ENCODE measurements around the gene NFE2L3.
A peak's percentile ranks its signal among the peaks of the same experiment; 100 is the strongest.

Gene NFE2L3

DNA sequence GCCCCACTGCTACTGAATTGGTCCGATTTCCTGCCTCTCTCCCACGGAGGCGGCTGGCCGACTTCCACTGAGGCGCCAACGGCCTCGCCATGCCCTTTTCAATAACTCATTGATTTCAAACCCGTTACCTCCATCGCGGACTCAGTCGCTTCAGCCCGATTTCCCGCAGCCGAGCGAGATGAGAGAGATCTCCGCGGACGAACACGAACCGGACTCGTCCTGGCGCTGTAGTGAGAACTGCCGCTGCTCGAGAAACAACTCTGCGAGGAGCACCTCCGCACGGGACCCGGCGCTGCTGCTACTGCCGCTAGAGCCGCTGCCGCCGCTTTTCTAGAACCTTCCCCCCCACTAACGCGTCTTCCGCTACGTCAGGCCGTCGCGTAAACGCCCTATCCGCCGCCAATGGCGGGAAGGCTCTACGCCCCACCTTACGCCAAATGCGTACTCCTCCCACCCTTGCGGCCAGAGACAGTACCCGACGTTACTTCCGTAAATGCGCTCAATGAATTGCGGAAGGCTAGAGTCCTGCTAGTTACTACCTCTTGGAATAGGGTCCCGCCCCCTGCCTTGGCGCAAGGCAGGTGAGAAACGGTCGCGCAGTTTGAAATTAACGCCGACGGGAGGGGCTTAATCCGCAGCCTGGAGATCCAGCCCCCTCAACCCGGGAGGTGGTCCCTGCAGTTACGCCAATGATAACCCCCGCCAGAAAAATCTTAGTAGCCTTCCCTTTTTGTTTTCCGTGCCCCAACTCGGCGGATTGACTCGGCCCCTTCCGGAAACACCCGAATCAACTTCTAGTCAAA, 48.6 kb downstream of the NFE2L3 start, which contains the start of gene HNRNPA2B1:
Gene HNRNPA2B1 (minus strand): TSS at position 303 of the 803 bp plus-strand sequence. CDS start 169 bp downstream, at position 134.
- peak; percentile 99 for DNase-seq

GRCh38 chr7:26201247-26202018, 49.4 kb downstream of the NFE2L3 start, which contains the start of gene CBX3:
TSS of gene CBX3 (plus strand) at chr7:26201745. CDS start at chr7:26202999, 1,254 bp downstream.
- peak; percentile 93 for DNase-seq

GRCh38 chr7:26202019-26202990, 50.3 kb downstream of the NFE2L3 start:
- peak; percentile 59 for DNase-seq

DNA sequence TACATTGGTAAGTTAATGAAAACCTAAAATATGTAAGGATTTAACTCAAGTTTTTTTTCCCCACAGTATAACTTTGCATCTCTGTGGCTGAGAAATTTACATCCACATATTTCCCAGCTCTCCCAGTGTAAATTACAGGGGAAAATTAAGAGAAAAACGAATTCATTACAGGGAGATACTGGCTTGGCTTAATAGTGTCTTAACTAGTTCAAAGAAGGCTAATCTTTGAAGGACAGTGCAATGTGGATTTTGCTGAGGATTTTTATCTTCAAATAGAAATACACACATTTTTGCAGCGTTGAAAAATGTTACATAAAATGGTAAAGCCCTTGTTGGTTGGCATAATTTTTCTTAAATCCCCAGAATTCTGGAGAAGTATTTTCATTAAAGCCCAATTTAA, 51.0 kb downstream of the NFE2L3 start:
- no peak for DNase-seq

- DNase-seq, result no peak
Measured at GRCh38 chr7:26208040-26208439, 56.0 kb downstream of the NFE2L3 start.

DNA sequence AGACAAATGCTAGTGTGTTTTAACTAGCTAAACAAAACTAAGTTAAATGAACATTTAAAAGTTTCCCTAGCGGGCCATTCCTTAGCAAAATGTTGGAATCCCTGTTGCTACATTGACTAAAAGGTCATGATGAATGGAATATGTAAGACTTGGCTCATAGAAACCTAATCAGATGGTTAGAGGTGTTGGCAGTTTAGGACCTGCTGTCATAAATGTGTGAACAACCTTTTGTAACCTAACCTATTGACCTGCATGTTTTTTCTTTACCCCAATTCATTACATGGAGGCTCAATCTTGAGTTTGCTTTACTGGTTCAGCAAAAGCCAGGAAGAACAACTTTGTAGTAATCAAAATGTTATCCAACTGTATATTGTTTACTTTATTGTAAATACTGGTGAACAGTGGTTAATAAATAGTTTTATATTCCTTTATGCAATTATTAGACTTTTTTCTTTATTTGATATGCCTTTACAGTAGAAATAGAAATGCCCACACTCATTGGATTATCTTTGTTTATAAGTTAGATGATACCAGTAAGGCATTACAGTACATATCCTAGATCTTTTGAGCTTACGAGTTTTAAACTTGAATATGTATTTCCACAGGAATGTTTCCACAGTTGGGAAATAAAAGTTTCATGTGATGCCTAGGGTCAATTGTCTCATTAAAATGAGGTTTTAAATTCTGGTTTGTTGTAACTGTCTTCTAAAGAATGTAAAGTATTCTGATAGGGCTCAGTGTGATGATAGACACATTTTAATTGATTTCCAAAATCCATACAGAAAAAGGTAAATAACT, 61.1 kb downstream of the NFE2L3 start:
- no peak for DNase-seq

GRCh38 chr7:26213807-26214515, 62.0 kb downstream of the NFE2L3 start:
- DNase-seq, result no peak

- DNase-seq, result no peak
Measured at GRCh38 chr7:26216049-26216448, 64.1 kb downstream of the NFE2L3 start.

DNA sequence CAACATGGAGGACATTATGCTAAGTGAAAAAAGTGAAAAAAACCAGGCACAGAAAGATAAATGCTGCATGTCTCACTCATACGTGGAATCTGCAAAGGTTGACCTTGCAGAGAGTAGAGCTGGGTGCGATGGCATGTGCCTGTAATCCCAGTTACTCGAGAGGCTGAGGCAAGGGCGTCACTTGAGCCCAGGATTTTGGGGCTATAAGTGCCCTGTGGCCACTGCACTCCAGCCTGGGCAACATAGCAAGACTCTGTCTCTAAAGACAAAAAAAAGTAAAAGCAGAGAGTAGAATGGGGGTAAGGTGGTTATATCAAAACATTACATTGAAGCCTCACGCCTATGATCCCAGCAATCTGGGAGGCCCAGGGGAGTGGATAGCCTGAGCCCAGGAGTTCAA, 72.4 kb downstream of the NFE2L3 start:
- no peak for DNase-seq

GRCh38 chr7:26227987-26228386, 76.0 kb downstream of the NFE2L3 start:
- no peak for DNase-seq

GRCh38 chr7:26233902-26234511, 82.0 kb downstream of the NFE2L3 start:
- DNase-seq, result peak; percentile 70

All from hematopoietic multipotent progenitor cell treated with erythropoietin and hydrocortisone succinate and interleukin-3 and kit ligand, for 8 days (in vitro differentiated cells).